ENCODE measurements around the gene ZNF619. TPM values are rescaled to one million over a fixed set of nuclear protein-coding genes. Genes with fewer than 3 reads are reported as not detected.

Gene ZNF619
- total RNA-seq, 3 donors from 2014 or later = 6.5 to 11.3 (median 9.5) TPM

DNA sequence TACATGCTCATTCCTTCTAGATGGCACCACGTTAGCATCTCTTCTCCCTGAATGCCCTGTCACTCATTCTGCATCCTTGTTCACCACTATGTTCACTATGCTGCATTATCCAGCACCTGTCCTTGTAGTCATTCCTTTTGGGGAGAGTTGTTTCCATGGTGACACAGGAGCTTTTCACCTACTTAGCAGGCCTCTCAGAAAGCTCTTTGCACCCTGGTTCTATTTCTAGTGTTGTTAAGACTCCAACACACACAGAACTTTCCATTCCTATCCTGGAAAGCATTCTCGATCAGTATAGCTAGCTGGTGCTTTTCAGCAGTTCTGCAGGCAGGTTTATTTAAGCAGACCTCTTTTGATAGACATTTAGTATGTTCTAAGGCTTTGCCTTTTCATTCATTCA, 26.5 kb upstream of the ZNF619 start:
- intact Hi-C loops (cut with DNase I, micrococcal nuclease) = no loop called here
- DNase-seq = no peak
- Histone ChIP-seq H3K4me3 (no peak overlapping the region), H3K9me3 (no peaks in the 10 kb centered on the region), H3K4me1 (ENCODE audit: low read depth) (peaks cover 13% of the 10 kb centered on the region), H3K36me3 (ENCODE audit: low read depth) (no peaks in the 10 kb centered on the region)
- TF ChIP-seq CTCF (IDR thresholded peaks at IDR 0.05) = no peak
- no peak for ATAC-seq

- no peak for TF ChIP-seq CTCF (IDR thresholded peaks at IDR 0.05)
- ATAC-seq (no peak), DNase-seq (no peak)
- Histone ChIP-seq H3K4me1 (ENCODE audit: low read depth) (peaks cover 16% of the 10 kb centered on the region), H3K4me3 (no peak overlapping the region), H3K36me3 (ENCODE audit: low read depth) (no peaks in the 10 kb centered on the region), H3K9me3 (no peaks in the 10 kb centered on the region)
- intact Hi-C loops (cut with DNase I, micrococcal nuclease) = no loop called here
Measured at GRCh38 chr3:40451551-40451950, 25.4 kb upstream of the ZNF619 start.

DNA sequence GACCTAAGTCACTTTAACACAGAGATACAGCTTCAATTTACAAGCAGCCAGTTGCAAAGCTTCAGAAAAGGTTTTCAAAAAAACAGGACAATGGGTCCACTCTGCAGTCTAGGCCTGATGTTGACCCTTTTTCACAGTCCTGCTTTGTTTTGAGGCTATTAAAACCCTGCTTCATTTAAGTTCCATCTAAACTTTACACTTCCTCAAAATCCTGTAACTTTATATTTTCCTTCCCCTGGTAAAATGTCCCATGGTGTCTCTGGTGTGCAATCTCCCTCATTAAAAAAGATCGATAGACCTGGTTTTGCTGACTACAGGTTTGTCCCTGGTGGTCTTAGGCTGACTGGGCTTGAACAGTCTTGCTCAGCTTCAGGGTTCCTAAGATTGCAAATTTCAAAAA, 24.9 kb upstream of the ZNF619 start:
- TF ChIP-seq CTCF (IDR thresholded peaks at IDR 0.05) = no peak
- intact Hi-C loops (cut with DNase I, micrococcal nuclease) = no loop called here
- DNase-seq = no peak
- Histone ChIP-seq H3K4me3 (no peak overlapping the region), H3K4me1 (ENCODE audit: low read depth) (peaks cover 20% of the 10 kb centered on the region), H3K36me3 (ENCODE audit: low read depth) (no peaks in the 10 kb centered on the region), H3K9me3 (no peaks in the 10 kb centered on the region)
- ATAC-seq = no peak

- no peak for TF ChIP-seq CTCF (IDR thresholded peaks at IDR 0.05)
- DNase-seq (no peak), ATAC-seq (no peak)
- H3K36me3 ChIP-seq (ENCODE audit: low read depth) = no peaks in the 10 kb centered on the region
- intact Hi-C loops (cut with DNase I, micrococcal nuclease) = no loop called here
- H3K9me3 ChIP-seq = no peaks in the 10 kb centered on the region
- peaks cover 20% of the 10 kb centered on the region for H3K4me1 ChIP-seq (ENCODE audit: low read depth)
- H3K4me3 ChIP-seq = peak overlapping the region; percentile 43
Measured at GRCh38 chr3:40452562-40452875, 24.4 kb upstream of the ZNF619 start.

GRCh38 chr3:40452876-40453730, 23.8 kb upstream of the ZNF619 start:
- peak; percentile 7 for TF ChIP-seq CTCF (IDR thresholded peaks at IDR 0.05)
- intact Hi-C loops (cut with DNase I, micrococcal nuclease) = no loop called here
- Histone ChIP-seq H3K9me3 (no peaks in the 10 kb centered on the region), H3K4me3 (peak overlapping the region; percentile 43), H3K36me3 (ENCODE audit: low read depth) (no peaks in the 10 kb centered on the region), H3K4me1 (ENCODE audit: low read depth) (peaks cover 22% of the 10 kb centered on the region)
- ATAC-seq (peak; percentile 96), DNase-seq (peak; percentile 97 to 99 (median 98))

Measured in mucosa of descending colon (tissue), 3 donors.